ENCODE results near the gene ROR1. TPM values are rescaled to one million over a fixed set of nuclear protein-coding genes. Genes with fewer than 3 reads are reported as not detected.
A peak's percentile ranks its signal among the peaks of the same experiment; 100 is the strongest.

Gene ROR1
- total and polyA plus RNA-seq, 12 donors, result 2.9 to 36.2 (median 15.3) TPM

GRCh38 chr1:64046891-64047290 is 273.1 kb downstream of the ROR1 start:
- intact Hi-C loops (cut with DNase I), result loop anchor here in 3 of 10 donors (10.0 kb wide), 1 partner anchor 352 kb away; no protein-coding TSS in a partner anchor
- peaks cover 5 to 68% (median 12%) of the 10 kb centered on the region in 9 donors for H3K4me1 ChIP-seq
- no peak for TF ChIP-seq CTCF (IDR thresholded peaks at IDR 0.05)

DNA sequence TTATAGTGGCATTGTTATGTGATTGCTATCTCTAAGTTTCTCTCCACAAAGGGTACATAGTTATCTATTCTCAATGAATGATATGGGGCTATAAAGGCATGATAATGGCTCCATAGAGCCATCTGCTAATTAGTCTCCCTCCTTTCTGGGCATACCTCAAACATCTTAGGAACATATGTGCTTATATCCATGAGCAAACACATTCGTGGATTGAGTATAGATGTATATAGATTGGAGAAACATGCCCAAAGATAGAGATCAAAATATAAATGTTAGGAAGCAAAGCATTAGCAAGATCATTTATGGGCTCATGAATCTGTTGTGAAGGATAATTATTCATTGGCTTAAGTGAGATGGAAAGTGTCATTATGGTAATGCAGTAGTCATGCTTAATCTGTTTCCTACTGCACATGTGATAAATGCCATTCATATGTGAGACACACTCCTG is 273.8 kb downstream of the ROR1 start:
- 78 to 80% methylated on average over 1 of the region's 1 CpG for WGBS, 2 donors
- intact Hi-C loops (cut with DNase I), result loop anchor here in 3 of 10 donors (10.0 kb wide), 1 partner anchor 353 kb away; no protein-coding TSS in a partner anchor
- peaks cover 3 to 68% (median 9%) of the 10 kb centered on the region in 9 donors for H3K4me1 ChIP-seq
- no peaks in the 10 kb centered on the region for H3K9me3 ChIP-seq
- no peak for ATAC-seq
- H3K27me3 ChIP-seq, result no peaks in the 10 kb centered on the region
- H3K4me3 ChIP-seq, result no peak overlapping the region
- DNase-seq, result no peak
- H3K27ac ChIP-seq, result no peak overlapping the region
- no peak for TF ChIP-seq CTCF (IDR thresholded peaks at IDR 0.05)
- H3K36me3 ChIP-seq, result peaks cover 0 to 6% (median 0%) of the 10 kb centered on the region in 9 donors

More at GRCh38 chr1:64046891-64047290, 273.1 kb downstream of the ROR1 start:
- Histone ChIP-seq H3K27ac (peak overlapping the region in 1 of 10 donors; percentile 37), H3K4me3 (no peak overlapping the region), H3K27me3 (no peaks in the 10 kb centered on the region), H3K9me3 (no peaks in the 10 kb centered on the region), H3K36me3 (peaks cover 0 to 6% (median 0%) of the 10 kb centered on the region in 9 donors)
- ATAC-seq (no peak), DNase-seq (no peak)

- peaks cover 0 to 6% (median 0%) of the 10 kb centered on the region in 9 donors for H3K36me3 ChIP-seq
- TF ChIP-seq CTCF (IDR thresholded peaks at IDR 0.05), result no peak
- no peaks in the 10 kb centered on the region for H3K9me3 ChIP-seq
- H3K4me3 ChIP-seq, result no peak overlapping the region
- WGBS, 2 donors, result 72 to 76% methylated on average over 9 of the region's 9 CpGs
- no peaks in the 10 kb centered on the region for H3K27me3 ChIP-seq
- peaks cover 0 to 64% (median 9%) of the 10 kb centered on the region in 9 donors for H3K4me1 ChIP-seq
- intact Hi-C loops (cut with DNase I), result loop anchor here in 4 of 10 donors (5.0 to 10.0 kb wide), 2 partner anchors 82 to 355 kb away; no protein-coding TSS in a partner anchor
- DNase-seq, result no peak
- ATAC-seq, result peak in 1 of 8 donors; percentile 38
- H3K27ac ChIP-seq, result no peak overlapping the region
These were observed 276.2 kb downstream of the ROR1 start for GRCh38 chr1:64049900-64050540.

- intact Hi-C loops (cut with DNase I), result loop anchor here in 1 of 10 donors (5.0 kb wide), 1 partner anchor 82 kb away; no protein-coding TSS in a partner anchor
- no peak overlapping the region for H3K27ac ChIP-seq
These were observed 276.8 kb downstream of the ROR1 start for GRCh38 chr1:64050601-64051000.

More at GRCh38 chr1:64050601-64051000, 276.8 kb downstream of the ROR1 start:
- no peaks in the 10 kb centered on the region for H3K9me3 ChIP-seq
- no peak for TF ChIP-seq CTCF (IDR thresholded peaks at IDR 0.05)
- whole genome bisulfite sequencing, 2 donors, result 45 to 56% methylated on average over 2 of the region's 2 CpGs
- ATAC-seq (no peak), DNase-seq (no peak)
- peaks cover 0 to 70% (median 9%) of the 10 kb centered on the region in 9 donors for H3K4me1 ChIP-seq
- no peak overlapping the region for H3K4me3 ChIP-seq
- no peaks in the 10 kb centered on the region for H3K27me3 ChIP-seq
- peaks cover 0 to 6% (median 0%) of the 10 kb centered on the region in 9 donors for H3K36me3 ChIP-seq

Measured in heart right ventricle (tissue), 16 donors.